GM12865 (cell line): ENCODE measurements around the gene SP140L.
"Not testable (repeated sequence)": the region's sequence is repeated elsewhere in the genome, so short reads cannot be mapped to it uniquely, and the experiment has no call there.

Experiments used
- DNase-seq: peaks from one replicate; pipeline ENCODE4 v3.0.0; 2010; ENCODE audit warnings: low read depth
- H3K4me3 ChIP-seq: 2 replicates; pipeline ENCODE4 v1.5.1; 2011; ENCODE audit warnings: mild to moderate bottlenecking, low read depth, low read length, control low read depth
- TF ChIP-seq, protein P1 (sequence below): IDR thresholded peaks from 2 replicates; pipeline ENCODE4 v1.5.1; 2011; ENCODE audit warnings: low read length, control low read depth, low read depth, inconsistent platforms; ENCODE audit not compliant: insufficient read depth; ENCODE audit errors: missing control alignments

SP140L gene

DNA sequence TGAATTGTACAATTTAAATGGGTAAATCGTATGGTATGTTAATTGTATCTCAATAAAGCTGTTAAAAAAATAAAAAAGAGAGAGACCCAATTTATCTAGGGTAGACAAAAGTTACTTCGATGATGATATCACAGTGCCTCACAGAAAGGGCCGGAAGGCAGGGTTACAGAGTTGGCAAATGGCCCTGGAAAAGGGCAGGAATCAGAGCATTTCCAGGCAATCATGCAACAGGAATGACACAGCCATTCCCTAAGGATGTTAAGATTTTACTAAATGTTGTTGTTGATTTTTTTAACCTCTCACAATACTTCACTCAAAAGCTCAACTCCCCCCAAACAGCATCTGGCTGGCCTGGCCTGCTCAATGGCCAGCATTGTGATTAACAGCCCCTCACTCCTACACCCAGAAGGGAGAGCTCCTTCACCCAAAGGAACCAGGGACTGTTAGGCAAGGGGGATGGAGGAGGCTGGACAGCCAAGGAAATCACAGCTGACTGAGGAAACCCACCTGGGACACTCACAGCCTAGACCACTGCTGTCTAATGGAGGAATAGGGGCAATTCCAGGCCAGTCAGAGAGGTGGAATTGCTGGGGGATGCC, 81.3 kb downstream of the SP140L start:
- TF ChIP-seq, protein P1, sequence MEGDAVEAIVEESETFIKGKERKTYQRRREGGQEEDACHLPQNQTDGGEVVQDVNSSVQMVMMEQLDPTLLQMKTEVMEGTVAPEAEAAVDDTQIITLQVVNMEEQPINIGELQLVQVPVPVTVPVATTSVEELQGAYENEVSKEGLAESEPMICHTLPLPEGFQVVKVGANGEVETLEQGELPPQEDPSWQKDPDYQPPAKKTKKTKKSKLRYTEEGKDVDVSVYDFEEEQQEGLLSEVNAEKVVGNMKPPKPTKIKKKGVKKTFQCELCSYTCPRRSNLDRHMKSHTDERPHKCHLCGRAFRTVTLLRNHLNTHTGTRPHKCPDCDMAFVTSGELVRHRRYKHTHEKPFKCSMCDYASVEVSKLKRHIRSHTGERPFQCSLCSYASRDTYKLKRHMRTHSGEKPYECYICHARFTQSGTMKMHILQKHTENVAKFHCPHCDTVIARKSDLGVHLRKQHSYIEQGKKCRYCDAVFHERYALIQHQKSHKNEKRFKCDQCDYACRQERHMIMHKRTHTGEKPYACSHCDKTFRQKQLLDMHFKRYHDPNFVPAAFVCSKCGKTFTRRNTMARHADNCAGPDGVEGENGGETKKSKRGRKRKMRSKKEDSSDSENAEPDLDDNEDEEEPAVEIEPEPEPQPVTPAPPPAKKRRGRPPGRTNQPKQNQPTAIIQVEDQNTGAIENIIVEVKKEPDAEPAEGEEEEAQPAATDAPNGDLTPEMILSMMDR = no peak
- H3K4me3 ChIP-seq = no peak overlapping the region
- no peak for DNase-seq

DNA sequence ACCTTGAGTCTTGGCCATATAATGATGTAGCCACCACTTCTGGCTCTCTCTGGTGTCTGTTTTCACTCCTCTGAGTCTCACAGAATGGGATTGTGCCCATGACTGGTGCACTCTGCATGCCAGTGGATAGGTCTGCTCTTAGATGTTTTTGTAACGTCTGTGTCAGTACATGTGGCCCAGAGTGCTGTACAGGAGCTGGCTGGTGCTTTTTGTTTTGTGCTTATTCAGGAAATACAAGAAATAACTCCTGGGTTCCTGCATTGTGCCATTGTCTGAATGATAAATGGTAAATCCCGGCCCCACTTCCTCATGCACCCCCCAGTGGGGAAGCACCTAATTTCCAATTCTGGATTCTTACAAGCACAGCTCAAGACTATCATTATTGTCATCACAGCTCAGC, 82.3 kb downstream of the SP140L start:
- H3K4me3 ChIP-seq, DNase-seq: not testable (repeated sequence)

DNA sequence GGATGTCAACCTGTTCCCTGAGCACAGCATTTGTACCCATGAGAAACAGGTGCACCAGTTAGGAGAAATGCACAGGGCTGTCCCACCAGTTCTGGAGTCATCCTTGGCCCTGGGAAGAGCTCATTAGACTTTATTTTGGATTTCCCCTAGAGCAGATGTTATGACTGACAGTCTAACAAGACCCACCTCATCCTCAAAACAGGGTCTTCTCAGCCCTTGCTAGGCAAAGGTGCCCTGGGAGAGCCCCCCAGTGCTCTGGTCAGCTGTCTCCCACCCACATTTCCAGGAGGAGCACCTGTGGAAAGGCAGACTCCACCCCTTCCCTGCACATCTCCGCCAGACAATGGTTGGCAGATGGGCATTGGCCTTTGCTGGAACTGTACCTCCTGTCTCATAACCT, 83.3 kb downstream of the SP140L start:
- TF ChIP-seq, protein P1 = no peak
- no peak for DNase-seq
- no peak overlapping the region for H3K4me3 ChIP-seq

DNA sequence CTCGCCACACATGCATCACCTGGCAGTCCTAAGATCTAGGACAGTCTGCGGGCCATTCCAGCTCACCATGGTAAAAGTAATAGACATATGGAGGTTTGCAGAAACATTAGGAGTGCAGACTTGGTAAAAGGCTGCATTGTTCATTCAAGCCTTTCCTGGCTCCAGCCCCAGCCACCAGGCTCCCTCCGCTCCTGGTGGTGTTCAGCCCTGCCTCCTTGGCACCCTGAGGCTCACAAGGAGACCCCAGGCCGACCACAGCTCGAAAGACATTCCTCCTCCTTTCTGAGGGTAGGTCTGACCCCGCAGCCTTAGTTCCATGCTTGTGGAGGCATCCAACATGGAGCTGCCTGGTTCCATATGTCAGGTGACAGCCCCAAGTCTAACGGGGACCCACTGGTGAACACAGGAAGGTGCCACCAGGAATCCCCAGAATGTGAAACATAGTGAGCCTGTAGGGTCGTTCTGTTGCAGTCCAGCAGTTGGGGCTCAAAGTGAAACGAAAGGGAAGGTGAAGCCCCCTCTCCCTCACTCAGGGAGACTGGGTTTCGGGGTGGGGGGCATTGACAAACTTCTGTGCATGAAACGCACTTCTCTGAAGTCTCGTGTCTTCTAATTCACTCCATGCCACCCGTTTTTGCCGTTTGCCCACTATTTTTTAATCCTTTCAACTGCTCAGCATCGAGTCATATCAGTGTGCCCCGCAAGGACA, 84.0 kb downstream of the SP140L start:
- H3K4me3 ChIP-seq = peak overlapping the region; percentile 72
- peak; percentile 21 for DNase-seq
- TF ChIP-seq, protein P1 = no peak

DNA sequence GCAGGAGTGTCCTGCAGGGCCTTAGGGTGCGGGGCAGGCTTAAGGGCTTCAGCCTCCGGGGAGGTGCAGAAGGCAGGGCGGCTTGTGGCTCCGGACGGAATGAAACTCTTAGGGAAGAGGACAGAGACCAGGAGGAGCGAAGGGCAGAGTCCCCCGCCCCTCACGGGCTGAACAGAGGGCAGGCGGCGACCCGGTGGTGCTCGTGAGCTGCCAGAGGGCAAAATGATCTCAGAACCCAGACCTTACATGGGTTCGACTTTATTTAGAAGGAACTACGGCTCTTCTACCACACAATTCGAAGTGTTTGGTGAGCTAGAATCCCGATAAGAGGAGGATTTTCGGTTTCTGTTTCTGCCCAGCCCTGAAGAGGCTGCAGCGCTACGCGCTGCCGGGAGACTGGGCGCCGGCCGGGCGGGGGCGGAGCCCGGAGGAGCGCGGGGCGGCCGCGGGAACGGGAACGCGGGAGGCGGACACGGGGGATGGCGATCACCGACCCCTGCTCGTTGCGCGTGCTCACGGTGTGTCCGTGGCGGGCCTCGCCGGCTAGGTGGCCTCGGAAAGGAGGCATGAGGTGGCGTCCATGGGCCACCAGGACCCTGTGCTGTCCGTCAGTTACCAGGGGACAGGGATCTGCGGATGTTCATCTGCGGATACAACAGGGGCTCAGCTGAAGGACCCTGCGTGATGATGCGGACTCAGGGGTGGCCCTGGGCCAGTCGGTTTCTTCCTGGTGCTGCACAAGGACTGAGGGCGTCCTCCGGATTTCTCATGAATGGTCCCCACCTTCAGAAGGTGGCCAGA, 84.8 kb downstream of the SP140L start:
- peak; percentile 77 for DNase-seq
- H3K4me3 ChIP-seq = peak overlapping the region; percentile 72
- TF ChIP-seq, protein P1 = no peak

DNA sequence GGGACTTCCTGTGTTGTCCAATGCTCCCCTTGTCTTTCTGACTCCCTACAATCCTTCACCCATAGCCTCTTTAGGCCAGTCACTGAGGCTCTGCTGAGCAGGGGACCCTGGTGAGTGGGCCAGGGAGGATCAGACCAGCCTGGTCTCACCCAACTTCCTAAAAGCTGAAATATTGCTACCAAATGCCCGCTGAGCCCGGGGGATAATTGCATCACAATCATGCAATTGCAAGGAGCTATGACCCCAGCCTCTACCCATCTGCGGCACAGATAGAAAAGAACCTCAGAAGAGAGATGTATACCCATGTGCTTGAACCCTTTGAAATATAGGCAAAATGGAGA, 85.3 kb downstream of the SP140L start:
- TF ChIP-seq, protein P1 = no peak
- H3K4me3 ChIP-seq = peak overlapping the region; percentile 72
- no peak for DNase-seq

DNA sequence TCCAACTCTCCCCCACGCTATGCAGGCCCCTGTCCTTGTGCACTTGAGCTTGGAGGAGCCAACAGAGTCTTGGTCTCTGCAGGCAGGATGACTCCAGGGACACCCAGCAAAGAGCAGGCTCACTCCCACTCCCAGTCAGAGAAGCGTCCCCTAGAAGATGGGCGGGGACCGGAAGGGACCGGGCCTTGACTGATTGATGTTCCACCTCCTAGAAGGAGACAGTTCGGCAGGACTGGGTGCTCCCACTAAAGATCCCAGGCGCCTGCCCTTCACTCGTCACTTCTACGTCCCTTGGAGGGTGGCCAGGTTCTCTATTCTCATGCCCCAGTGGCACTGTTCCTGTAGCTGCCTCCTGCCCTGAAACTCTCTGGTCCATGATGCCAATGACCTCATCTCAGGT, 85.9 kb downstream of the SP140L start:
- DNase-seq = no peak
- TF ChIP-seq, protein P1 = no peak
- H3K4me3 ChIP-seq = no peak overlapping the region
